Ishikawa (cell line): Measurements from ENCODE around the gene SLC6A6.

Experiments
- CEBPB ChIP-seq: IDR thresholded peaks from 2 replicates; pipeline ENCODE4 v1.6.1; 2012
- CREB1 ChIP-seq: IDR thresholded peaks from 2 replicates; pipeline ENCODE4 v1.6.1; 2012; ENCODE audit warnings: low read depth
- EGR1 ChIP-seq: IDR thresholded peaks from 2 replicates; pipeline ENCODE4 v1.6.1; 2012
- EP300 ChIP-seq: IDR thresholded peaks from 2 replicates; pipeline ENCODE4 v1.6.1; 2012; ENCODE audit warnings: borderline replicate concordance
- FOXM1 ChIP-seq: IDR thresholded peaks from 2 replicates; pipeline ENCODE4 v1.6.1; 2012; ENCODE audit warnings: low read depth, borderline replicate concordance
- RAD21 ChIP-seq: IDR thresholded peaks from 2 replicates; pipeline ENCODE4 v1.6.1; 2012; ENCODE audit warnings: low read depth
- TAF1 ChIP-seq: IDR thresholded peaks from 2 replicates; pipeline ENCODE4 v1.6.1; 2012; ENCODE audit warnings: low read depth, mild to moderate bottlenecking
- TCF12 ChIP-seq: IDR thresholded peaks from 2 replicates; pipeline ENCODE4 v1.6.1; 2012; ENCODE audit warnings: low read depth
- TEAD4 ChIP-seq: IDR thresholded peaks from 2 replicates; pipeline ENCODE4 v1.6.1; 2012
- YY1 ChIP-seq: IDR thresholded peaks from 2 replicates; pipeline ENCODE4 v1.6.1; 2012; ENCODE audit warnings: low read depth
- ZBTB7A ChIP-seq: IDR thresholded peaks from 2 replicates; pipeline ENCODE4 v1.6.1; 2012; ENCODE audit warnings: low read depth
- TF ChIP-seq, protein P1 (sequence below): IDR thresholded peaks from 2 replicates; pipeline ENCODE4 v1.6.1; 2012; ENCODE audit warnings: low read depth, mild to moderate bottlenecking
- TF ChIP-seq, protein P2 (sequence below): IDR thresholded peaks from 2 replicates; pipeline ENCODE4 v1.6.1; 2012
- TF ChIP-seq, protein P3 (sequence below): IDR thresholded peaks from 2 replicates; pipeline ENCODE4 v1.6.1; 2012

DNA sequence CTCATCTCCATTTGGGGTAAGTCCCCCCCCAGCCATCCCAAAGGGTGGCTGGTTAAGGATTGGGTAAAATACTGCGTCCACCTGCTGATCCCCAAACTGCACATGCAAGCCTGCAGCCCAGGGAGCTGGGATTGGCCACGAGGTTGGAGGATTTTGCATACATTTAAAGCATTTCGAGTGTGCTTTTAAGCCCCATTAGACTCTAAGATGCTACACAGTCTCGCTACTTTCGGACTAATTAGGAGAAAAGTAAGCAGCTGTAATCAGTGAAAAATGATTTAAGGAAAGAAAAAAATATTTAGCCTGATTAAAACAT lies 23.9 kb downstream of the SLC6A6 start:
- TF ChIP-seq CREB1 = no peak
- no peak for TF ChIP-seq CEBPB
- TF ChIP-seq FOXM1 = no peak
- TF ChIP-seq, protein P1, sequence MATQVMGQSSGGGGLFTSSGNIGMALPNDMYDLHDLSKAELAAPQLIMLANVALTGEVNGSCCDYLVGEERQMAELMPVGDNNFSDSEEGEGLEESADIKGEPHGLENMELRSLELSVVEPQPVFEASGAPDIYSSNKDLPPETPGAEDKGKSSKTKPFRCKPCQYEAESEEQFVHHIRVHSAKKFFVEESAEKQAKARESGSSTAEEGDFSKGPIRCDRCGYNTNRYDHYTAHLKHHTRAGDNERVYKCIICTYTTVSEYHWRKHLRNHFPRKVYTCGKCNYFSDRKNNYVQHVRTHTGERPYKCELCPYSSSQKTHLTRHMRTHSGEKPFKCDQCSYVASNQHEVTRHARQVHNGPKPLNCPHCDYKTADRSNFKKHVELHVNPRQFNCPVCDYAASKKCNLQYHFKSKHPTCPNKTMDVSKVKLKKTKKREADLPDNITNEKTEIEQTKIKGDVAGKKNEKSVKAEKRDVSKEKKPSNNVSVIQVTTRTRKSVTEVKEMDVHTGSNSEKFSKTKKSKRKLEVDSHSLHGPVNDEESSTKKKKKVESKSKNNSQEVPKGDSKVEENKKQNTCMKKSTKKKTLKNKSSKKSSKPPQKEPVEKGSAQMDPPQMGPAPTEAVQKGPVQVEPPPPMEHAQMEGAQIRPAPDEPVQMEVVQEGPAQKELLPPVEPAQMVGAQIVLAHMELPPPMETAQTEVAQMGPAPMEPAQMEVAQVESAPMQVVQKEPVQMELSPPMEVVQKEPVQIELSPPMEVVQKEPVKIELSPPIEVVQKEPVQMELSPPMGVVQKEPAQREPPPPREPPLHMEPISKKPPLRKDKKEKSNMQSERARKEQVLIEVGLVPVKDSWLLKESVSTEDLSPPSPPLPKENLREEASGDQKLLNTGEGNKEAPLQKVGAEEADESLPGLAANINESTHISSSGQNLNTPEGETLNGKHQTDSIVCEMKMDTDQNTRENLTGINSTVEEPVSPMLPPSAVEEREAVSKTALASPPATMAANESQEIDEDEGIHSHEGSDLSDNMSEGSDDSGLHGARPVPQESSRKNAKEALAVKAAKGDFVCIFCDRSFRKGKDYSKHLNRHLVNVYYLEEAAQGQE = no peak
- TF ChIP-seq EP300 = no peak
- TF ChIP-seq, protein P2, sequence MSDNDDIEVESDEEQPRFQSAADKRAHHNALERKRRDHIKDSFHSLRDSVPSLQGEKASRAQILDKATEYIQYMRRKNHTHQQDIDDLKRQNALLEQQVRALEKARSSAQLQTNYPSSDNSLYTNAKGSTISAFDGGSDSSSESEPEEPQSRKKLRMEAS = no peak
- no peak for TF ChIP-seq EGR1
- TF ChIP-seq RAD21 = no peak
- no peak for TF ChIP-seq TAF1
- TF ChIP-seq TCF12 = no peak
- no peak for TF ChIP-seq TEAD4
- no peak for TF ChIP-seq YY1
- TF ChIP-seq, protein P3, sequence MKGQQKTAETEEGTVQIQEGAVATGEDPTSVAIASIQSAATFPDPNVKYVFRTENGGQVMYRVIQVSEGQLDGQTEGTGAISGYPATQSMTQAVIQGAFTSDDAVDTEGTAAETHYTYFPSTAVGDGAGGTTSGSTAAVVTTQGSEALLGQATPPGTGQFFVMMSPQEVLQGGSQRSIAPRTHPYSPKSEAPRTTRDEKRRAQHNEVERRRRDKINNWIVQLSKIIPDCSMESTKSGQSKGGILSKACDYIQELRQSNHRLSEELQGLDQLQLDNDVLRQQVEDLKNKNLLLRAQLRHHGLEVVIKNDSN = no peak
- no peak for TF ChIP-seq ZBTB7A
